Measurements from ENCODE around the gene BACH1. TPM values are rescaled to one million over a fixed set of nuclear protein-coding genes. Genes with fewer than 3 reads are reported as not detected.

Gene BACH1
- total and polyA plus RNA-seq, 2 of the 8 experiments (the other 6 are each of a cell fraction or from before 2014, with no cell fraction given), result 6.9 to 50.7 TPM

- no peak for TF ChIP-seq NANOG (IDR thresholded peaks at IDR 0.05; ENCODE audit: insufficient read depth, low read depth, low read length, poor library complexity, severe bottlenecking)
- no peak for TF ChIP-seq HDAC6 (IDR thresholded peaks at IDR 0.05; ENCODE audit: low read depth, low read length)
- no peak for TF ChIP-seq ZNF274 (IDR thresholded peaks at IDR 0.05; ENCODE audit: borderline replicate concordance, extremely low read depth, low read length)
- TF ChIP-seq CHD7 (IDR thresholded peaks at IDR 0.05; ENCODE audit: insufficient replicate concordance, low read length), result no peak
- no peak for TF ChIP-seq EZH2 (IDR thresholded peaks at IDR 0.05; ENCODE audit: low read depth, low read length, severe bottlenecking)
- no peak for TF ChIP-seq CHD2 (IDR thresholded peaks at IDR 0.05; ENCODE audit: low read length)
- TF ChIP-seq SIRT6 (IDR thresholded peaks at IDR 0.05; ENCODE audit: low read length), result no peak
- no peak for TF ChIP-seq ATF3 (IDR thresholded peaks at IDR 0.05; ENCODE audit: insufficient read depth, low read depth, low read length)
- TF ChIP-seq TCF12 (IDR thresholded peaks at IDR 0.05; ENCODE audit: low read depth, low read length), result no peak; the same call in 1 of the 2 replicates
Observed at GRCh38 chr21:29299916-29300806, 1.4 kb downstream of the BACH1 start (continued).

Data from H1 (cell line).